Umbilical cord (tissue), 2 donors: ENCODE data around the gene PCDHB1. TPM values are rescaled to one million over a fixed set of nuclear protein-coding genes. Genes with fewer than 3 reads are reported as not detected.
"Not testable (repeated sequence)": the region's sequence is repeated elsewhere in the genome, so short reads cannot be mapped to it uniquely, and the experiment has no call there.

Experiments used
- DNase-seq: peaks from one replicate; pipeline ENCODE4 v3.0.0-alpha.2; 2015; ENCODE audit warnings: low spot score
- total RNA-seq: library from RNA; depleted of rRNA; stranded (reverse); fragments of >200 nt; gene quantifications from one replicate; pipeline ENCODE4 v1.2.3, GENCODE V29; 2014; ENCODE audit warnings: low replicate concordance; ENCODE audit not compliant: insufficient read depth

PCDHB1 gene
- total RNA-seq, 1 donor from 2014 or later = 0.24 TPM

DNA sequence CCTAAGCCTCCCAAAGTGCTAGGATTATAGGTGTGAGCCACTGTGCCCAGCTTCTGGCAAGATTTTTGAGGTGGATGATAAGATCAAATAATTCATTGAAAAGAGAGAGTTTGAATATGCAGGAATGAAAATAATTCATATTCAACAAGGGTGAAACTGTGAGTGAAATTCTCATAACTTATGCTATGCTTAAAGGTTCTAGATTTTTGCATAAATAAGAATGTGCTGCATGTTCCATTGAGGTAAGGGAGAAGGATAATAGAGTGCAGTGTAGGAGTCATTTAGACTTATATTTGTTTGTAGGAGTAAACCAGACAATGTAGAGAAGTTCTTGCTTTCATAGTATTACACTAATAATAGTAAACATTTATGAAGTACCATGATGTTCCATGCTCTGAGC, 31.1 kb downstream of the PCDHB1 start:
- no peak for DNase-seq

DNA sequence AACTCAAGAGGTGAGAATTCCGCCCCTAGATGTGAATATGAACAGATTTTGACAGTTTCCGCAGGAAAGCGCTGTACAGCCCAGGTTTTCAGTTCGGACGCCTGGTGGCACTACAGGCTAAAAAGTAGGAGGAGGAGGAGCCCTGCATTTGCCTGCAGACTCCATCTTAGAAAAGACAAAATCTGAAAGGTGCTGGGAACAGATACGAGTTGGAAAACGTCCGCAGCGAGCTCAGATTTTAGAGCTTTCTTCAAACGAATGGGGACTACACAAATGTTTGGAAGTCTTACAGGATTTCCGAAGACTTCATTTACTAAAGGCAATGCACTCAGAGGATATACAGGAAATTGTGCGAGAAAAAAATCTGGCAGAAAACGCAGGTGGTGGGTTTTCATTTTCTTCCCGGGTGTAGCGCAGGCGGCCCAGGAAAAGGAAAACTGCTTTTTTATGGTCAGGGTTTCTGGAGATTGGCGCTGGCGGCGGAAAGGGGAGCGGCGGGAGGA, 33.4 kb downstream of the PCDHB1 start:
- DNase-seq = no peak

DNA sequence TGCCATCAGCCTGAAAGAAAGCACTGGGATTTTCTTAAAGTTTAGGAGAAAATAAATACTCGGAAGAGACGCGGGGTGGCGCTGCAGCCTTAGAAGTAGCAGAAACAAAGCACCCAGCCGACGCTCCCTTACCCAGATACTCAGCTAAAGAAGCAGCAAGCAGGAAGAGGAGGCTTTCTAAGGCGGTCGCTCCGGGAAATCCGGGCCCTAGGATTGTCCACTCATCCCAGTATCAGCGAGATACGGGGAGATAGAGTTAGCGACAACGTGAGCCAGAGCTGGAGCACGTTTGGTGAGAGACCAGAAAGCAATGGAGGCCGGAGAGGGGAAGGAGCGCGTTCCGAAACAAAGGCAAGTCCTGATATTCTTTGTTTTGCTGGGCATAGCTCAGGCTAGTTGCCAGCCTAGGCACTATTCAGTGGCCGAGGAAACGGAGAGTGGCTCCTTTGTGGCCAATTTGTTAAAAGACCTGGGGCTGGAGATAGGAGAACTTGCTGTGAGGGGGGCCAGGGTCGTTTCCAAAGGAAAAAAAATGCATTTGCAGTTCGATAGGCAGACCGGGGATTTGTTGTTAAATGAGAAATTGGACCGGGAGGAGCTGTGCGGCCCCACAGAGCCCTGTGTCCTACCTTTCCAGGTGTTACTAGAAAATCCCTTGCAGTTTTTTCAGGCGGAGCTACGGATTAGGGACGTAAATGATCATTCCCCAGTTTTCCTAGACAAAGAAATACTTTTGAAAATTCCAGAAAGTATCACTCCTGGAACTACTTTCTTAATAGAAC, 43.5 kb downstream of the PCDHB1 start, which contains the start of gene PCDHB2:
Gene PCDHB2 (plus strand): TSS at position 135 of the 782 bp plus-strand sequence. CDS start 176 bp downstream, at position 311.
- no peak for DNase-seq

DNA sequence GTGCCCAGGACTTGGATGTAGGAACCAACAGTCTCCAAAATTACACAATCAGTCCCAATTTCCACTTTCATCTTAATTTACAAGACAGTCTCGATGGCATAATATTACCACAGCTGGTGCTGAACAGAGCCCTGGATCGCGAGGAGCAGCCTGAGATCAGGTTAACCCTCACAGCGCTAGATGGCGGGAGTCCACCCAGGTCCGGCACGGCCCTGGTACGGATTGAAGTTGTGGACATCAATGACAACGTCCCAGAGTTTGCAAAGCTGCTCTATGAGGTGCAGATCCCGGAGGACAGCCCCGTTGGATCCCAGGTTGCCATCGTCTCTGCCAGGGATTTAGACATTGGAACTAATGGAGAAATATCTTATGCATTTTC, 44.1 kb downstream of the PCDHB1 start:
- DNase-seq = no peak

DNA sequence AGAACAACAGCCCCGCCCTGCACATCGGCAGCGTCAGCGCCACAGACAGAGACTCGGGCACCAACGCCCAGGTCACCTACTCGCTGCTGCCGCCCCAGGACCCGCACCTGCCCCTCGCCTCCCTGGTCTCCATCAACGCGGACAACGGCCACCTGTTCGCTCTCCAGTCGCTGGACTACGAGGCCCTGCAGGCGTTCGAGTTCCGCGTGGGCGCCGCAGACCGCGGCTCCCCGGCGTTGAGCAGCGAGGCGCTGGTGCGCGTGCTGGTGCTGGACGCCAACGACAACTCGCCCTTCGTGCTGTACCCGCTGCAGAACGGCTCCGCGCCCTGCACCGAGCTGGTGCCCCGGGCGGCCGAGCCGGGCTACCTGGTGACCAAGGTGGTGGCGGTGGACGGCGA, 45.0 kb downstream of the PCDHB1 start:
- DNase-seq = not testable (repeated sequence)

DNA sequence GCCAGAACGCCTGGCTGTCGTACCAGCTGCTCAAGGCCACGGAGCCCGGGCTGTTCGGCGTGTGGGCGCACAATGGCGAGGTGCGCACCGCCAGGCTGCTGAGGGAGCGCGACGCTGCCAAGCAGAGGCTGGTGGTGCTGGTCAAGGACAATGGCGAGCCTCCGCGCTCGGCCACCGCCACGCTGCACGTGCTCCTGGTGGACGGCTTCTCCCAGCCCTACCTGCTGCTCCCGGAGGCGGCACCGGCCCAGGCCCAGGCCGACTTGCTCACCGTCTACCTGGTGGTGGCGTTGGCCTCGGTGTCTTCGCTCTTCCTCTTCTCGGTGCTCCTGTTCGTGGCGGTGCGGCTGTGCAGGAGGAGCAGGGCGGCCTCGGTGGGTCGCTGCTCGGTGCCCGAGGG, 45.4 kb downstream of the PCDHB1 start:
- DNase-seq = not testable (repeated sequence)

DNA sequence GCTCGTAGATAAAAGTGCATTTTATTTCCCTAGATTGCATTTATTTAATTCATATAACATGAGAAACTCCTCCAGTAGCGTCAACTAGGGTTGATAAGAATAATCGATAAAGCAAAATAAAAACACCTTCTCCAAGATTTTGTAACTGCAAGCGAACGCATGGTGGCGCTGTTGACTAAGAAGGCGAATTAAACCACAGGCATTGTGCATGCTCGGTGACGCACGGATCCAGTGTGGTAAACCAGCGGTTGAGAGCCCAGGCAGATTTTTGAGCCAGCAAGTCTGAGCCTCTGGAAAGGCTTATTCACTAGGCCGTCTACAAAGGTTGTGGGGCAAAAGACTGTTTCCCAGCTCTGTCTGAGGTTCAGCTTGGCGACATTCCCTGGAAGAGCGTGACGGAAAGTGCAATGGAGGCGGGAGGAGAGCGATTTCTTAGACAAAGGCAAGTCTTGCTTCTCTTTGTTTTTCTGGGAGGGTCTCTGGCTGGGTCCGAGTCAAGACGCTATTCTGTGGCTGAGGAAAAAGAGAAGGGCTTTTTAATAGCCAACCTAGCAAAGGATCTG, 49.1 kb downstream of the PCDHB1 start, which contains the start of gene PCDHB3:
Gene PCDHB3 (plus strand): TSS at position 231 of the 563 bp plus-strand sequence. CDS start 177 bp downstream, at position 408.
- DNase-seq = no peak

DNA sequence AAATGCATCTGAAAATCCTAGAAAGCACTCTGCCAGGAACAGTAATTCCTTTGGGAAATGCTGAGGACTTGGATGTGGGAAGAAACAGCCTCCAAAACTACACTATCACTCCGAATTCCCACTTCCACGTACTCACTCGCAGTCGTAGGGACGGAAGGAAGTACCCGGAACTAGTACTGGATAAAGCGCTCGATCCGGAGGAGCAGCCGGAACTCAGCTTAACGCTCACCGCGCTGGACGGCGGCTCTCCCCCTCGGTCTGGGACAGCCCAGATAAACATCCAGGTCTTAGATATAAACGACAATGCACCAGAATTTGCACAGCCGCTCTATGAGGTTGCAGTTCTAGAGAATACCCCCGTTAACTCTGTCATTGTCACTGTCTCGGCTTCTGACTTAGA, 49.9 kb downstream of the PCDHB1 start:
- no peak for DNase-seq

DNA sequence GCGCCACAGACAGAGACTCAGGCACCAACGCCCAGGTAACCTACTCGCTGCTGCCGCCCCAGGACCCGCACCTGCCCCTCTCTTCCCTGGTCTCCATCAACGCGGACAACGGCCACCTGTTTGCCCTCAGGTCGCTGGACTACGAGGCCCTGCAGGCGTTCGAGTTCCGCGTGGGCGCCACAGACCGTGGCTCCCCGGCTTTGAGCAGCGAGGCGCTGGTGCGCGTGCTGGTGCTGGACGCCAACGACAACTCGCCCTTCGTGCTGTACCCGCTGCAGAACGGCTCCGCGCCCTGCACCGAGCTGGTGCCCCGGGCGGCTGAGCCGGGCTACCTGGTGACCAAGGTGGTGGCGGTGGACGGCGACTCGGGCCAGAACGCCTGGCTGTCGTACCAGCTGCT, 50.9 kb downstream of the PCDHB1 start:
- DNase-seq = not testable (repeated sequence)

DNA sequence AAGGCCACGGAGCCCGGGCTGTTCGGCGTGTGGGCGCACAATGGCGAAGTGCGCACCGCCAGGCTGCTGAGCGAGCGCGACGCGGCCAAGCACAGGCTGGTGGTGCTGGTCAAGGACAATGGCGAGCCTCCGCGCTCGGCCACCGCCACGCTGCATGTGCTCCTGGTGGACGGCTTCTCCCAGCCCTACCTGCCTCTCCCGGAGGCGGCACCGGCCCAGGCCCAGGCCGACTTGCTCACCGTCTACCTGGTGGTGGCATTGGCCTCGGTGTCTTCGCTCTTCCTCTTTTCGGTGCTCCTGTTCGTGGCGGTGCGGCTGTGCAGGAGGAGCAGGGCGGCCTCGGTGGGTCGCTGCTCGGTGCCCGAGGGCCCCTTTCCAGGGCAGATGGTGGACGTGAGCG, 51.3 kb downstream of the PCDHB1 start:
- DNase-seq = not testable (repeated sequence)

DNA sequence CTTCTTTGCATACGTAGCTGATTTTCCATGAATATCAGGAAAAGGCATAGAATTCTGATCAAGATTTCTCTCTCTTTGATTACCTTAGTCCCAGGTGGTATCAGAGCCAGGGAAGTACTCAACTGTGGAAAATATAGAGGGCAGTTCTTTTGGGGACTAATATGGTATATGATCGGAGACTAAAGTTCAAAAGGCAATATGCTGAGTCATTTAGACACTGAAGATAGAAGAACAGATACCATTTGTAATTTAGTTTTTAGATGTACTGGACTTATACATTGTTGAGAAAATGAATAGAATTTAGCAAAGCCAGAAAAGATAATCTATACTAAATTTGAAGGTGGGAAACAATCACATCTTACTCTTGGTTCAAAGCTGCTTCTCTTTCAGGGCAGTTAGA, 54.2 kb downstream of the PCDHB1 start:
- no peak for DNase-seq

Other genes with a start within 250 kb of the PCDHB1 start
- 1.9 TPM for gene PCDHA4, start 244.3 kb upstream of the PCDHB1 start, total RNA-seq
- 8.4 TPM for gene PCDHA5, start 229.8 kb upstream of the PCDHB1 start, total RNA-seq
- 3.1 TPM for gene PCDHA6, start 223.4 kb upstream of the PCDHB1 start, total RNA-seq
- gene PCDHA7, start 217.1 kb upstream of the PCDHB1 start, total RNA-seq = 3.9 TPM
- 6.0 TPM for gene PCDHA8, start 210.2 kb upstream of the PCDHB1 start, total RNA-seq
- 0.96 TPM for gene PCDHA9, start 203.0 kb upstream of the PCDHB1 start, total RNA-seq
- gene PCDHA10, start 195.5 kb upstream of the PCDHB1 start, total RNA-seq = 2.6 TPM
- 1.2 TPM for gene PCDHA11, start 182.4 kb upstream of the PCDHB1 start, total RNA-seq
- gene PCDHA12, start 176.1 kb upstream of the PCDHB1 start, total RNA-seq = 2.9 TPM
- 2.6 TPM for gene PCDHA13, start 169.2 kb upstream of the PCDHB1 start, total RNA-seq
- 2.9 TPM for gene PCDHAC1, start 125.1 kb upstream of the PCDHB1 start, total RNA-seq
- 3.4 TPM for gene PCDHAC2, start 84.9 kb upstream of the PCDHB1 start, total RNA-seq
- gene PCDHB2, start 43.2 kb downstream of the PCDHB1 start, total RNA-seq = 6.5 TPM
- gene PCDHB3, start 49.1 kb downstream of the PCDHB1 start, total RNA-seq = 0.72 TPM
- gene PCDHB4, start 70.4 kb downstream of the PCDHB1 start, total RNA-seq = 2.9 TPM
- gene PCDHB5, start 83.8 kb downstream of the PCDHB1 start, total RNA-seq = 11.6 TPM
- gene PCDHB6, start 98.7 kb downstream of the PCDHB1 start, total RNA-seq = 1.9 TPM
- 3.6 TPM for gene PCDHB7, start 121.3 kb downstream of the PCDHB1 start, total RNA-seq
- 0.72 TPM for gene PCDHB8, start 126.4 kb downstream of the PCDHB1 start, total RNA-seq
- 4.1 TPM for gene PCDHB16, start 131.0 kb downstream of the PCDHB1 start, total RNA-seq
- 1.9 TPM for gene PCDHB9, start 135.8 kb downstream of the PCDHB1 start, total RNA-seq
- gene PCDHB10, start 141.0 kb downstream of the PCDHB1 start, total RNA-seq = 5.5 TPM
- gene PCDHB11, start 148.3 kb downstream of the PCDHB1 start, total RNA-seq = 5.1 TPM
- 2.9 TPM for gene PCDHB12, start 157.3 kb downstream of the PCDHB1 start, total RNA-seq
- gene PCDHB13, start 162.5 kb downstream of the PCDHB1 start, total RNA-seq = 1.7 TPM
- gene PCDHB14, start 172.0 kb downstream of the PCDHB1 start, total RNA-seq = 12.3 TPM
- 3.4 TPM for gene PCDHB15, start 194.0 kb downstream of the PCDHB1 start, total RNA-seq